ENCODE data around the gene ZNF132.
"Not testable (repeated sequence)": the region's sequence is repeated elsewhere in the genome, so short reads cannot be mapped to it uniquely, and the experiment has no call there.

Gene ZNF132

DNA sequence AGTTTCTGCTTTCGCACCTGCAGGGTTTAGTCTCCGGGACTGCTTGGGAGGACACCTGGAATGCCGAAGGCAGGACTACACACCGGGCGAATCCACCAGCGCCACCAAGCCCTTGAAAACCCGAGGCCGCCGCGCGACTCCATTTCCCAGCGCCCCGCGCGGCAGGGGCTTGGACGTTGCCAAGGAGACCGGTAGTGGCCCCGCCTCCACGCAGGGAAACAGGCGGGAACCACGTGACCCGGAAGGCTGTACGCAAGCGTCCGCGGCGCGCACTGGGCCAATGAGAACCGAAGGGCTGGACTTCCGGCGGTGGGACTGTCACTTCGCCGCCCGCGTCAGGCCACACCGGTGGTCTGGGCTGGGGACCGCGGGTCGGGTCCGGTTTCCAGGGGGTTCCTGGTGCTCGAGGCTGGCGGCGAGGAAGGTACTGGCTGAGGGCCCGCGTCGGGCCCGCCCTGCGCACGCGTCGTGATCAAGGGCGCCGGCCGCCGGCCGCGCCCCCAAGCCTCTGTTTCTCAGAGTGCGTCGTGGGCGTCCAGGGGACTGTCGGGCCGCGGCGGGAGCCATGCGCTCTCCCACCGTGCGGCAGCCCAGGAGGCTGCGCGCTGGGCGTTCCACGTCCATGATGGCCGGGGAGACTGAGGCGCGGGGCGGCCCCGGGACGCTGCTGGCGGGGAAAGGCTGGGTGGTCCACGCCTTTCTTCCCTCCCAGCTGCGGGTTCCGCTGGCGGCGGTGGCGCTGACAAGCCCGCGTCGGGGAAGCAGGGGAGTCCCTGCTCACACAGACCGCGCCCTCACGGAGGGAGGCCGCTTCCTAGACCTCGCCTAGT lies 27.0 kb upstream of the ZNF132 start, which contains the start of gene ZNF324:
Gene ZNF324 (plus strand): TSS at position 321 of the 830 bp plus-strand sequence. CDS start 2,106 bp downstream, outside the sequence.
- DNase-seq (ENCODE audit: low read depth) = peak; percentile 97

GRCh38 chr19:58466089-58466759 lies 26.3 kb upstream of the ZNF132 start:
- DNase-seq (ENCODE audit: low read depth) = no peak

DNA sequence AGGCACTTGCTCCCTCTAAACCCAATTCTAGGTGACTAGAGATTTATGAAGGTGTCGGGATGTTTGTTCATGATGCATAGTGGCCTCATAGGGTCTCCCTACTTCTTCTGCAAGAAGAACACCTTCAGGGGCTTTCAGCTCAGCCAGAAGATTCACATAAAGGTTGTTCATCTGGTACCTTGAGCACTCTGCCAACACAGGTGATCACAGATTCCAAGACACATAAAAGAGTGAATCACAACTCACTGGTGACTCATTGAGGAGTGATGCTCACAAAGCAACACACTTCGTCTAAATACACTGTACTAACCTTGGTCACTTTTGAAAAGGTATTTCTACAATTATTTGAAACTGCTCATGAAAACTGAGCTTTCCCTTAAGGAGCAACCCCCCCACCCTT lies 20.1 kb upstream of the ZNF132 start:
- DNase-seq (ENCODE audit: low read depth) = no peak

DNA sequence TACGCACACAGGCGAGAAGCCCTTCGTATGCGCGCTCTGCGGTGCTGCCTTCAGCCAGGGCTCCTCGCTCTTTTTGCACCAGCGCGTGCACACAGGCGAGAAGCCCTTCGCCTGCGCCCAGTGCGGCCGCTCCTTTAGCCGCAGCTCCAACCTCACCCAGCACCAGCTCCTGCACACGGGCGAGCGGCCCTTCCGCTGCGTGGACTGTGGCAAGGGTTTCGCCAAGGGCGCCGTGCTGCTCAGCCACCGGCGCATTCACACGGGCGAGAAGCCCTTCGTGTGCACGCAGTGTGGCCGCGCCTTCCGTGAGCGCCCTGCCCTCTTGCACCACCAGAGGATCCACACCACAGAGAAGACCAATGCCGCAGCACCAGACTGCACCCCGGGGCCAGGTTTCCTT lies 16.2 kb upstream of the ZNF132 start:
- DNase-seq (ENCODE audit: low read depth) = no peak

- no peak for DNase-seq (ENCODE audit: low read depth)
Measured at GRCh38 chr19:58455306-58455705, 15.4 kb upstream of the ZNF132 start.

- no peak for DNase-seq (ENCODE audit: low read depth)
Measured at GRCh38 chr19:58453743-58454142, 13.8 kb upstream of the ZNF132 start.

GRCh38 chr19:58451358-58452101 lies 11.6 kb upstream of the ZNF132 start, which contains the start of gene ZNF324B:
ZNF324B (plus strand) TSS chr19:58451622; CDS start chr19:58453702, 2,080 bp downstream.
- peak; percentile 94 for DNase-seq (ENCODE audit: low read depth)

DNA sequence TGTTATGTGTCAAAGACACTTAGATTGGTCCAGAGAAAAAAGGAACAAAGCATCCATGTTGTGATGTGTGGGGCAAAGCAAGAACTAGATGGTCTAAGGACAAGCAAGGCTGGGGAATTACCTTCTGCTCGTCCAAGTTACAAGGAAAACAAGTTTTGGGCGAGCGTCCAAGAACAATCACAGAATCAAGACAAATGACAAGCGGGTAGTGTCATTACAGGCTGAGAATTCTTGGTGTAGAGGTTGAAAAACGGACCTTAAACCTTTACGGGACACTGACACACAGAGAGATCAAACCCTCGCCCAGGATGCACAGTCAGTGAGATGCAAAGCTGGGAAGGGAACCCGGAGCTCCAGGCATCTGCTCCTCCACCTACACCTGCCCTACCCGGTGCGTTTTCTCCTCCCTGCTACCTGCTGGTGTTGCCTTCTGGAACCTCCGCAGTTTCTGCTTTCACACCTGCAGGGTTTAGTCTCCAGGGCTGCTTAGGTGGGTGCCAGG lies 11.0 kb upstream of the ZNF132 start:
- no peak for DNase-seq (ENCODE audit: low read depth)

- not testable (repeated sequence) for DNase-seq (ENCODE audit: low read depth)
Measured at GRCh38 chr19:58449980-58450379, 10.0 kb upstream of the ZNF132 start.

GRCh38 chr19:58448860-58449259 lies 8.9 kb upstream of the ZNF132 start:
- not testable (repeated sequence) for DNase-seq (ENCODE audit: low read depth)

- not testable (repeated sequence) for DNase-seq (ENCODE audit: low read depth)
Measured at GRCh38 chr19:58442986-58443385, 3.0 kb upstream of the ZNF132 start.

DNA sequence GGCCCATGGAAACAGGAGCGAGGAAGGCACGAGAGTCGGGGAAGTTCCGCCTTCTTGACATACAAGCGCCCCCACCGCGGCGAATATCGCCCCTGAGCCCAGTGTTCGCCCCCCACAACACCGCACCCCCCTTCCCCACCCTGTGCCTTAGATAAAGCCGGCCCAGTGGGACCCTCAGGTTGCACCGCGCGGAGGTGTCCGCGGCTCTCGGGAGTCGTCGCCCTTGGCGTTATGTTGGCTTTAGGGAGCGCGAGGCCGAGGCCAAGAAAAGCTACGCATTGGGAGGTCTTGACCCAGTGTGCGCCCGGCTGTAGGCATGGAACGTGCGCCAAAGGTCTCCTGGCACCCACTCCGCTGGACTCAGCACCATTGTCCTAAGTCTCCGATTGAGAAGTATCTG lies 603 bp upstream of the ZNF132 start:
- no peak for DNase-seq (ENCODE audit: low read depth)

GRCh38 chr19:58434217-58434616 lies 5.7 kb downstream of the ZNF132 start:
- DNase-seq (ENCODE audit: low read depth) = no peak

DNA sequence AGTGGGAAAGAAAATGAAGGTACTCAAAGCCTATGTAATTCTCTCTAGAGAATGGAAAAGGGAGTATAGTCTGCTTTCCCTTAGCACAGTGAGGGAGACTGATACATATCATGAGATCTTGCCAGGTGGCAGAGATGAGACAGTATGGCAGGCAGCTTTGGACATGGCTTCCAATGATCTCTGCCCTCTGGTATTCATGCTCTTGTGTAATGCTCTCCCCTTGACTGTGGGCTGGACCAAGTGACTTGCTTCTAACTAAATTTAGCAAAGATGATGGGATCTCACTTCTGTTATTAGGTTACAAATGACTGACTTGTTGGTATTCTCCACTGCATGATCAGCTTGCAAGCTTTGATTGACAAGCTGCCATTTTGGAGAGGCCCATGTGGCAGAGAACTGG lies 10.2 kb downstream of the ZNF132 start:
- DNase-seq (ENCODE audit: low read depth) = no peak

- DNase-seq (ENCODE audit: low read depth) = no peak
Measured at GRCh38 chr19:58428617-58429016, 11.3 kb downstream of the ZNF132 start.

DNA sequence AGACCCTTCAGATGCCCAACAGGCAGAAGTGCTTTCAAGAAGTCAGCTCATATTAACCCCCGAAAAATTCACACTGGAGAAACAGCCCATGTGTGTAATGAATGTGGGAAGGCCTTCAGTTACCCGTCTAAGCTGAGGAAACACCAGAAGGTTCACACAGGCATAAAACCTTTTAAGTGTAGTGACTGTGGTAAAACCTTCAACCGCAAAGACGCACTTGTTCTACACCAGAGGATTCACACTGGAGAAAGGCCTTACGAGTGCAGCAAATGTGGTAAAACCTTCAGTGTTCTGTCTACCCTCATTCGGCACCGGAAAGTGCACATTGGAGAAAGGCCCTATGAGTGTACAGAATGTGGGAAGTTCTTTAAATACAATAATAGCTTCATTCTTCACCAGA lies 22.9 kb downstream of the ZNF132 start:
- no peak for DNase-seq (ENCODE audit: low read depth)

- DNase-seq (ENCODE audit: low read depth) = no peak
Measured at GRCh38 chr19:58416604-58417003, 23.3 kb downstream of the ZNF132 start.

- DNase-seq (ENCODE audit: low read depth) = no peak
Measured at GRCh38 chr19:58409010-58409790, 30.8 kb downstream of the ZNF132 start.

DNA sequence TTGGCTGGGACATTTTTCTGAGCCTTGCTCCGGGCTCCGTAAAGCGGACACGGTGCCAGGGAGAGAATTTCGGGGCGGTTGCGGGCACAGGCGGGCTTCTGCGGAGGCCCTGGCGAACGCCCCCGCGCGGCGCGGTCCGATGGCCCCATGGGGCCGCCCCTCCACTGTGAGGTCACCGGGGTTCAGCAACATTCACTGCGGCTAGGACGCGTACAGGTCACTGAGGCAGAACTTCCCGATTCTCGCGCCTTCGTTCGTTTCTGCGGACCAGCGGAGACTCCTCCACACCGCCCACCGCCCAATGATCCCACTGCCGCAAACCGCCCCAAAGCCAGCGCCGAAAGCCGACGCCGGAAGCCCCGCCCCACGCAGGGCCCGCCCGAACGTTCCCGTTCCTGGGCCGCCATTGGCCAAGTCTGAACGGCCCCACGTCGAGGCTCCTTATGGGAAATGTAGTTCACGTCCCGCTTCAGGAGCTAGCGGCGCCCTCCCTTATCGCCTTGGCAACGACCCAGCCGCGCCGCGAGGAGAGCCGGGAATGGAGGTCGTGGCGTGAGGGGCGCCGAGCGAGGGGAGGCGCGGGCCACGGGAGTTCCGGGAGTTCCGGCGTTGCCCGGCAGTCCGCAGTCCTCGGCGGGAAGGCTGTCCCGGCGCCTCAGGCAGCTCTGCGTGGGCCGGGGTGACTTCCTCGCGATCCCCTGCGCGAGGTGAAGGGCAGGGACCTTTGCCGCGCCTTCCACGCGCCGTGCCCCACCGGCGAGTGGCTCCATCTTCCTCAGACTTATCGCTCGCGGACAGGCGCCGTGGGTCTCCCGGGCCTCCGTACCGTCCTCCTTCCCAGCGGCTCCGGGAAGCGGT lies 31.6 kb downstream of the ZNF132 start, which contains the start of gene ZNF584:
Gene ZNF584 (plus strand): TSS at position 498 of the 858 bp plus-strand sequence. CDS start 499 bp downstream, outside the sequence.
- DNase-seq (ENCODE audit: low read depth) = peak; percentile 93

- DNase-seq (ENCODE audit: low read depth) = no peak
Measured at GRCh38 chr19:58407658-58408151, 32.2 kb downstream of the ZNF132 start.
